SU-DHL-6 (cell line): Measurements from ENCODE around the gene KAZN.

ENCODE experiments used
- CTCF ChIP-seq: fragments of 200-600 bp; sonication (generic); IDR thresholded peaks from one replicate; pipeline ENCODE4 v1.5.1; 2017; ENCODE audit warnings: antibody characterized with exemption, mild to moderate bottlenecking, low read length, moderate library complexity; ENCODE audit not compliant: insufficient read depth, poor library complexity, severe bottlenecking
- EZH2phosphoT487 ChIP-seq: fragments of 200-600 bp; sonication (generic), shearing (Covaris generic); conservative IDR thresholded peaks from 2 replicates; pipeline ENCODE4 v1.6.1; 2018; ENCODE audit warnings: mild to moderate bottlenecking, antibody characterized with exemption, low read length, moderate library complexity, mixed read lengths

- TF ChIP-seq CTCF (no peak), EZH2phosphoT487 (no peak)
These were observed 266.6 kb downstream of the KAZN start for GRCh38 chr1:14865106-14865505.
